IMR-90 (cell line): Measurements from ENCODE around the gene GPRASP2. TPM values are rescaled to one million over a fixed set of nuclear protein-coding genes. Genes with fewer than 3 reads are reported as not detected.

ENCODE experiments used
- ATAC-seq: fragments of 200-7000 bp; cut with Tn5 transposase; 2 replicates; pipeline ENCODE4 v1.9.1; 2020; ENCODE audit warnings: low read depth, mild to moderate bottlenecking, moderate library complexity
- BruUV-seq: library from RNA; stranded (reverse); fragments of 400-500 nt; replicated peaks from 2 replicates; lab custom pipeline; 2021; lab: Mats Ljungman, UMichigan
- CTCF ChIA-PET: fragments of 300-600 bp; formaldehyde crosslinking; extraction: SDS; loops from one replicate; lab custom pipeline; 2021; ENCODE audit warnings: antibody characterized with exemption; lab: Yijun Ruan, JAX
- POLR2A ChIA-PET: fragments of 300-600 bp; sonication (Branson Sonifier 250); formaldehyde crosslinking; loops from one replicate; lab custom pipeline; 2022; ENCODE audit warnings: antibody characterized with exemption; ENCODE audit not compliant: unreplicated experiment; lab: Charles Lee
- DNase-seq: peaks from one replicate; pipeline ENCODE4 v3.0.0; 2013
- H2AFZ ChIP-seq: replicated peaks from 2 replicates; pipeline ENCODE3; 2013; ENCODE audit warnings: low read length, mild to moderate bottlenecking; ENCODE audit not compliant: poor library complexity
- H2AK5ac ChIP-seq: 2 replicates; pipeline ENCODE4 v1.6.1; 2013; ENCODE audit warnings: low read depth, low read length, inconsistent platforms
- H2AK9ac ChIP-seq: replicated peaks from 2 replicates; pipeline ENCODE3; 2013; ENCODE audit warnings: mild to moderate bottlenecking, low read depth, low read length, moderate library complexity; ENCODE audit not compliant: poor library complexity
- H2BK120ac ChIP-seq: 2 replicates; pipeline ENCODE4 v1.6.1; 2013; ENCODE audit warnings: low read depth, low read length, inconsistent platforms
- H2BK15ac ChIP-seq: 3 replicates; pipeline ENCODE4 v1.6.1; 2013; ENCODE audit warnings: low read depth, low read length, inconsistent platforms
- H2BK20ac ChIP-seq: 2 replicates; pipeline ENCODE4 v1.6.1; 2013; ENCODE audit warnings: low read depth, mild to moderate bottlenecking, inconsistent platforms, low read length, moderate library complexity
- H2BK5ac ChIP-seq: 2 replicates; pipeline ENCODE4 v1.6.1; 2013; ENCODE audit warnings: mild to moderate bottlenecking, low read depth, low read length, inconsistent platforms; ENCODE audit not compliant: poor library complexity, severe bottlenecking
- H3K14ac ChIP-seq: replicated peaks from 2 replicates; pipeline ENCODE4 v1.6.1; 2013; ENCODE audit warnings: low read depth, low read length, inconsistent platforms
- H3K18ac ChIP-seq: 2 replicates; pipeline ENCODE4 v1.6.1; 2013; ENCODE audit warnings: low read depth, low read length, control low read depth
- H3K23ac ChIP-seq: 2 replicates; pipeline ENCODE4 v1.6.1; 2013; ENCODE audit warnings: low read depth, low read length, inconsistent platforms
- H3K27ac ChIP-seq: 2 replicates; pipeline ENCODE4 v1.5.1; 2013; ENCODE audit warnings: mild to moderate bottlenecking, control low read depth, low read length; ENCODE audit not compliant: insufficient read depth
- H3K27me3 ChIP-seq: 2 replicates; pipeline ENCODE4 v1.6.1; 2013; ENCODE audit warnings: low read length; ENCODE audit not compliant: control insufficient read depth, insufficient read depth
- H3K36me3 ChIP-seq: 2 replicates; pipeline ENCODE4 v1.6.1; 2013; ENCODE audit warnings: low read length, mixed read lengths; ENCODE audit not compliant: control insufficient read depth, insufficient read depth
- H3K4ac ChIP-seq: 2 replicates; pipeline ENCODE4 v1.6.1; 2013; ENCODE audit warnings: low read depth, low read length, inconsistent platforms
- H3K4me1 ChIP-seq: 2 replicates; pipeline ENCODE4 v1.6.1; 2013; ENCODE audit warnings: low read length, mixed read lengths; ENCODE audit not compliant: control insufficient read depth, insufficient read depth
- H3K4me2 ChIP-seq: 2 replicates; pipeline ENCODE4 v1.6.1; 2013; ENCODE audit warnings: low read depth, mild to moderate bottlenecking, control low read depth, low read length, moderate library complexity
- H3K4me3 ChIP-seq: 2 replicates; pipeline ENCODE4 v1.5.1; 2013; ENCODE audit warnings: low read depth, mild to moderate bottlenecking, control low read depth, low read length, moderate library complexity; ENCODE audit not compliant: insufficient read depth
- H3K56ac ChIP-seq: 2 replicates; pipeline ENCODE4 v1.6.1; 2013; ENCODE audit warnings: low read length, inconsistent platforms; ENCODE audit not compliant: insufficient read depth; ENCODE audit errors: extremely low read depth
- H3K79me1 ChIP-seq, 2 experiments: 2 replicates each; pipeline ENCODE4 v1.6.1; 2013; ENCODE audit warnings: low read length in 2 of 2, inconsistent platforms in 1 of 2, low read depth in 1 of 2
- H3K9ac ChIP-seq: 2 replicates; pipeline ENCODE4 v1.6.1; 2013; ENCODE audit warnings: low read depth, low read length, control low read depth
- H3K9me1 ChIP-seq: 2 replicates; pipeline ENCODE4 v1.6.1; 2013; ENCODE audit warnings: low read length, inconsistent platforms; ENCODE audit not compliant: insufficient read depth
- H3K9me3 ChIP-seq: 2 replicates; pipeline ENCODE4 v1.6.1; 2013; ENCODE audit warnings: low read length; ENCODE audit not compliant: control insufficient read depth, insufficient read depth
- H4K20me1 ChIP-seq: 2 replicates; pipeline ENCODE4 v1.6.1; 2013; ENCODE audit warnings: low read length, inconsistent platforms; ENCODE audit not compliant: insufficient read depth
- H4K5ac ChIP-seq: 2 replicates; pipeline ENCODE4 v1.6.1; 2013; ENCODE audit warnings: mild to moderate bottlenecking, low read depth, low read length, control low read depth
- H4K8ac ChIP-seq, 2 experiments: 2 replicates each; pipeline ENCODE4 v1.6.1; 2013; ENCODE audit warnings: low read depth in 2 of 2, low read length in 2 of 2, control low read depth in 1 of 2, inconsistent platforms in 1 of 2
- H4K91ac ChIP-seq: 2 replicates; pipeline ENCODE4 v1.6.1; 2013; ENCODE audit warnings: low read depth, low read length, inconsistent platforms; ENCODE audit not compliant: insufficient read depth
- BHLHE40 ChIP-seq: fragments of 150-350 bp; IDR thresholded peaks from 2 replicates; pipeline ENCODE4 v1.6.1; 2016; ENCODE audit warnings: mild to moderate bottlenecking, low read depth, low read length
- CEBPB ChIP-seq: IDR thresholded peaks from 2 replicates; pipeline ENCODE4 v1.6.1; 2012; ENCODE audit warnings: low read depth, low read length, improper control_type of control experiment
- CTCF ChIP-seq: conservative IDR thresholded peaks from 2 replicates; pipeline ENCODE4 v1.5.1; 2012; ENCODE audit warnings: mild to moderate bottlenecking, low read depth, low read length, improper control_type of control experiment
- ELK1 ChIP-seq: fragments of 150-350 bp; IDR thresholded peaks from 2 replicates; pipeline ENCODE4 v1.6.1; 2016; ENCODE audit warnings: low read depth, mild to moderate bottlenecking, low read length, moderate library complexity, borderline replicate concordance
- FOS ChIP-seq: fragments of 150-350 bp; IDR thresholded peaks from 2 replicates; pipeline ENCODE4 v1.6.1; 2016; ENCODE audit warnings: low read depth, low read length
- MAFK ChIP-seq: IDR thresholded peaks from 2 replicates; pipeline ENCODE4 v1.6.1; 2012; ENCODE audit warnings: low read depth, low read length, improper control_type of control experiment
- MAZ ChIP-seq: IDR thresholded peaks from 2 replicates; pipeline ENCODE4 v1.6.1; 2012; ENCODE audit warnings: low read depth, mild to moderate bottlenecking, low read length, improper control_type of control experiment, moderate library complexity, borderline replicate concordance
- MXI1 ChIP-seq: IDR thresholded peaks from 2 replicates; pipeline ENCODE4 v1.6.1; 2012; ENCODE audit warnings: low read depth, mild to moderate bottlenecking, low read length, moderate library complexity, borderline replicate concordance
- NFE2L2 ChIP-seq: fragments of 150-350 bp; IDR thresholded peaks from 2 replicates; pipeline ENCODE4 v1.6.1; 2016; ENCODE audit warnings: low read depth, mild to moderate bottlenecking, low read length
- POLR2A ChIP-seq: IDR thresholded peaks from 2 replicates; pipeline ENCODE4 v1.6.1; 2012; ENCODE audit warnings: mild to moderate bottlenecking, low read depth, low read length
- RAD21 ChIP-seq: IDR thresholded peaks from 2 replicates; pipeline ENCODE4 v1.6.1; 2012; ENCODE audit warnings: low read length, improper control_type of control experiment
- RCOR1 ChIP-seq: IDR thresholded peaks from 2 replicates; pipeline ENCODE4 v1.6.1; 2012; ENCODE audit warnings: mild to moderate bottlenecking, low read length, improper control_type of control experiment; ENCODE audit not compliant: insufficient replicate concordance
- RFX5 ChIP-seq: IDR thresholded peaks from 2 replicates; pipeline ENCODE4 v1.8.0; 2012; ENCODE audit warnings: low read depth, mild to moderate bottlenecking, low read length, moderate library complexity
- SMC3 ChIP-seq: fragments of 150-350 bp; IDR thresholded peaks from 2 replicates; pipeline ENCODE4 v1.6.1; 2016; ENCODE audit warnings: low read depth, mild to moderate bottlenecking, antibody characterized with exemption, low read length, moderate library complexity
- USF2 ChIP-seq: fragments of 150-350 bp; IDR thresholded peaks from 2 replicates; pipeline ENCODE4 v1.6.1; 2017; ENCODE audit warnings: mild to moderate bottlenecking, antibody characterized with exemption, low read length, low read depth
- whole genome bisulfite sequencing, 2 experiments: methylation state at CpG; one replicate each; pipeline versions ENCODE4 v1.1.5 to v1.1.7; 2013; ENCODE audit warnings: missing lambda C conversion rate in 2 of 2; ENCODE audit not compliant: insufficient read length in 1 of 2; ENCODE audit errors: extremely low coverage in 2 of 2; 5-methylcytosine and 5-hydroxymethylcytosine counted together
- dilution Hi-C: fragments of 300-500 bp; cut with HindIII; formaldehyde crosslinking; loops from one replicate; pipeline ENCODE4 v1.14.3; 2018; ENCODE audit warnings: low sequenced_read_pairs; ENCODE audit not compliant: unreplicated experiment
- in situ Hi-C: fragments of 300-500 bp; cut with MboI; formaldehyde crosslinking; loops from 3 replicates; pipeline ENCODE4 v1.14.3; 2019; ENCODE audit warnings: low sequenced_read_pairs, inconsistent platforms, mixed read lengths
- intact Hi-C: fragments of 100-400 bp; cut with micrococcal nuclease; formaldehyde crosslinking; loops from 2 replicates; pipeline ENCODE4 v1.10.0; 2022
- polyA plus RNA-seq, 3 experiments: library from polyadenylated mRNA; depleted of rRNA; stranded (reverse); fragments of >200 nt; gene quantifications; 2 replicates each; pipeline ENCODE4 v1.2.3, GENCODE V29; 2012; ENCODE audit warnings: low replicate concordance in 1 of 3
- total RNA-seq: library from RNA; depleted of rRNA; stranded (reverse); fragments of >200 nt; gene quantifications from 2 replicates; pipeline ENCODE4 v1.2.3, GENCODE V29; 2012

The GPRASP2 gene
- total and polyA plus RNA-seq, 2 of the 4 experiments (the other 2 are of a cell fraction): 9.4 to 24.7 TPM

GRCh38 chrX:102745857-102746584 is 33.8 kb downstream of the GPRASP2 start:
- Histone ChIP-seq H3K9me3 (no peaks in the 10 kb centered on the region), H3K9me1 (0 out of 2 replicates have a peak, but pooled peaks cover 4% of the 10 kb centered on the region), H3K27ac (peak overlapping the region; percentile 7; the same call in 1 of the 2 replicates), H3K9ac (peak overlapping the region; percentile 55), H2BK5ac (no peak overlapping the region), H2AFZ (peak overlapping the region; percentile 92), H4K91ac (no peak overlapping the region), H3K4me2 (peak overlapping the region; percentile 83), H2BK120ac (no peak overlapping the region), H2BK15ac (no peak overlapping the region), H2AK9ac (no peak overlapping the region), H4K8ac (peak overlapping the region; percentile 56 to 69; a peak in 2 of 4 replicates), H2BK20ac (no peak overlapping the region), H3K4me1 (no peaks in the 10 kb centered on the region), H3K27me3 (no peaks in the 10 kb centered on the region; the same call in 1 of the 2 replicates), H4K20me1 (no peaks in the 10 kb centered on the region), H3K14ac (no peak overlapping the region; the same call in 1 of the 2 replicates), H2AK5ac (no peak overlapping the region), H3K18ac (no peak overlapping the region), H3K4me3 (peak overlapping the region; percentile 61), H3K36me3 (no peaks in the 10 kb centered on the region), H3K79me1 (no peaks in the 10 kb centered on the region), H3K4ac (peak overlapping the region; percentile 22; the same call in 1 of the 2 replicates), H4K5ac (no peak overlapping the region), H3K23ac (no peak overlapping the region), H3K56ac (no peak overlapping the region)
- CTCF ChIA-PET: no interaction called here
- DNase-seq (no peak), ATAC-seq (peak; percentile 86)
- POLR2A ChIA-PET: no interaction called here
- WGBS, 2 experiments: 32% methylated on average over 16 of the region's 61 CpGs; no CpG with 5 or more reads in 1 of the 2 experiments
- no TSS peak for BruUV-seq
- intact Hi-C loops (no loop called here), dilution Hi-C loops (no loop called here), in situ Hi-C loops (no loop called here)
- TF ChIP-seq FOS (no peak), POLR2A (no peak), USF2 (no peak), CEBPB (no peak), BHLHE40 (no peak), MAFK (no peak), RFX5 (no peak), RCOR1 (no peak), RAD21 (no peak), MXI1 (no peak), ELK1 (no peak), NFE2L2 (no peak), MAZ (no peak), CTCF (no peak), SMC3 (no peak)
